Measurements from ENCODE around the gene UBE2V1. TPM values are rescaled to one million over a fixed set of nuclear protein-coding genes. Genes with fewer than 3 reads are reported as not detected.
"Not testable (repeated sequence)": the region's sequence is repeated elsewhere in the genome, so short reads cannot be mapped to it uniquely, and the experiment has no call there.

Gene UBE2V1
- total RNA-seq, 1 donor: 105 TPM

DNA sequence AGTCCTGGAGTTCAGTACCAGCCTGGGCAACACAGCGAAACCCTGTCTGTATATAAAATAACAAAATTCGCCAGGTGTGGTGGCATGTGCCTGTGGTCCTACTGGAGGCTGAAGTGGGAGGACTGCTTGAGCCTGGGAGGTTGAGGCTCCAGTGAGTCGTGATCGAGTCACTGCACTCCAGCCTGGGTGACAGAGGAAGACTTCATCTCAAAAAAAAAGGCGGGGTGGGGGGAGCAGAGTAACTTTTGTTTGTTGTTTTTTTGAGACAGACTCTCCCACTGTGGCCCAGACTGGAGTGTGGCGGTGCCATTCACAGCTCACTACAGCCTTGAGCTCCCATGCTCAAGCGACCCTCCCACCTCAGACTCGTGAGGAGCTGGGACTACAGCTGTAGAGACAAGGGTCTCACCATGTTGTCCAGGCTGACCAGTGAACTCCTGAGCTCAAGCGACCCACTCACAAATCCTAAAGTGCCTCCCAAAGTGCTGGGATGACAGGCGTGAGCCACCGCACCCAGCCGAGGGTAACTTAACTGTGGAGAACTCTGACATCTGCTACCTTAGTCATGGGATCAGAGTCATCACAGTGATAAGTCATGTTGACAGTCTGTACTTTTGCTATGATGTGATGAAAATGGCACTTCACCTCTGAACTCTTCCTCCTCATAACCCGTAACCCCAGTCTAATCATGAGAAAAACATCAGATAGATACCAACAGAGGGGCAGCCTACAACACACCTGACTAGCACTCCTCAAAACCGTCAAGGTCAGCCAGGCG, 24.1 kb upstream of the UBE2V1 start:
- no peak for TF ChIP-seq CTCF (IDR thresholded peaks at IDR 0.05; ENCODE audit: insufficient read depth, low read length)
- no peak for DNase-seq (ENCODE audit: low read depth)
- H3K4me3 ChIP-seq (ENCODE audit: low read depth, low read length): no peak overlapping the region

DNA sequence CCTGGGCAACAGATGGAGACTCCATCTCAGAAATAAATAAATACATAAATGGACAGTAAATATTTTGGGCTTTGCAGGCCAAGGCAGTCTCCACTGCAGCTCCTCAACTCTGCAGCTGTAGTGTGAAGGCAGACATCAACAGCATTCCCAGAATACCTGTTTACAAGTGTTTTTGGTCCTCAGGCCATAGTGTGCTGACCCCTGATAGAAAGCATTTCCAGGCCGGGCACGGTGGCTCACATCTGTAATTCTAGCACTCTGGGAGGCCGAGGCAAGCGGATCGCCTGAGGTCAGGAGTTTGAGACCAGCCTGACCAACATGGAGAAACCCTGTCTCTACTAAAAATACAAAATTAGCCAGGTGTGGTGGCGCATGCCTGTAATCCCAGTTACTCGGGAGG, 22.2 kb upstream of the UBE2V1 start:
- DNase-seq (ENCODE audit: low read depth); H3K4me3 ChIP-seq (ENCODE audit: low read depth, low read length): not testable (repeated sequence)

- H3K4me3 ChIP-seq (ENCODE audit: low read depth, low read length): no peak overlapping the region
- TF ChIP-seq CTCF (IDR thresholded peaks at IDR 0.05; ENCODE audit: insufficient read depth, low read length): peak; percentile 35
- DNase-seq (ENCODE audit: low read depth): no peak
Observed at GRCh38 chr20:50133474-50134217, 20.7 kb upstream of the UBE2V1 start.

- no peak overlapping the region for H3K4me3 ChIP-seq (ENCODE audit: low read depth, low read length)
- DNase-seq (ENCODE audit: low read depth): no peak
- TF ChIP-seq CTCF (IDR thresholded peaks at IDR 0.05; ENCODE audit: insufficient read depth, low read length): no peak
Observed at GRCh38 chr20:50133041-50133440, 20.1 kb upstream of the UBE2V1 start.

GRCh38 chr20:50130995-50131394, 18.0 kb upstream of the UBE2V1 start:
- H3K4me3 ChIP-seq (ENCODE audit: low read depth, low read length): no peak overlapping the region
- DNase-seq (ENCODE audit: low read depth): peak; percentile 39
- no peak for TF ChIP-seq CTCF (IDR thresholded peaks at IDR 0.05; ENCODE audit: insufficient read depth, low read length)

- H3K4me3 ChIP-seq (ENCODE audit: low read depth, low read length): no peak overlapping the region
- peak; percentile 18 for DNase-seq (ENCODE audit: low read depth)
- no peak for TF ChIP-seq CTCF (IDR thresholded peaks at IDR 0.05; ENCODE audit: insufficient read depth, low read length)
Observed at GRCh38 chr20:50130356-50130723, 17.4 kb upstream of the UBE2V1 start.

GRCh38 chr20:50129662-50130355, 16.9 kb upstream of the UBE2V1 start:
- no peak overlapping the region for H3K4me3 ChIP-seq (ENCODE audit: low read depth, low read length)
- no peak for TF ChIP-seq CTCF (IDR thresholded peaks at IDR 0.05; ENCODE audit: insufficient read depth, low read length)
- no peak for DNase-seq (ENCODE audit: low read depth)

All from fibroblast of the aortic adventitia (primary cell).